GM21786 (cell line): Measurements from ENCODE around the gene DCAF5.

Experiments
- ATAC-seq: cut with Tn5 transposase; IDR thresholded peaks from one replicate; pipeline ENCODE4 v1.9.1; 2021; ENCODE audit not compliant: unreplicated experiment

The DCAF5 gene

DNA sequence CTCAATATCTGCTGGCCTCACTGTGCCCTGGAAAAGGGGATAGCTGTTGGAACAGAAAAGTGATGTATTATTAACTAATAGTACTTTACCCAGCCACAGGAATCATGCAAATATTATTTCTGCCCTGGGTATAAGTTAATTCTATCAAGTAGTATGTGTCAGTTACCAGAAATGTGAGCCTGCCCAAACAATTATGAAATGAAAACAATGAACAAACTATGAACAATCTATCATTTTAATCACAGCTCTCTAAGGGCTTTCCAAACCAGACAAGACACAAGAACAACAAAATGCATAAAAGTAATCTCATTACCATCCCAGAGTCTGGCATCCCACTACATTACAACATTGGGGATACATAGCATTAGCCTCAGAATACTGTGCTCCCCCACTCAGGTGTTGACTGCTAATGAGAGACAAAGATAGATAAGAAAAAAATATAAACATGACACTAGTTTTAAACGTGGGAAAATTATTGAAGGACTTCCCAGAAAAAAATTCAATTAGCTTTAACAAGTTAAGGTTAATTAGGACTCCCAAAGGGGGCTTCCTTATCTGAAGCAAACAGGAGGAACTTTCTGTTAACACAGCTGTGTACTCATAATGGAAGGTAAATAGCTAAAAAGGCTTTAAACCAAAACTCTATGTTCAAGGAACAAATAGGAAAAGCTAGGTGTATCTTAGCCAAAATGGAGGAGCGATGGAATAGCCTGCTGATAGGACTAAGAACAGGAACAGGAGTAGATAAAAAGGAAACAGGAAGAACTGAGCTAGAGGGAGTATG is 3.3 kb downstream of the DCAF5 start:
- no peak for ATAC-seq

- no peak for ATAC-seq
Measured at GRCh38 chr14:69142101-69142500, 10.8 kb downstream of the DCAF5 start.

- ATAC-seq, result no peak
Measured at GRCh38 chr14:69141550-69141949, 11.4 kb downstream of the DCAF5 start.

DNA sequence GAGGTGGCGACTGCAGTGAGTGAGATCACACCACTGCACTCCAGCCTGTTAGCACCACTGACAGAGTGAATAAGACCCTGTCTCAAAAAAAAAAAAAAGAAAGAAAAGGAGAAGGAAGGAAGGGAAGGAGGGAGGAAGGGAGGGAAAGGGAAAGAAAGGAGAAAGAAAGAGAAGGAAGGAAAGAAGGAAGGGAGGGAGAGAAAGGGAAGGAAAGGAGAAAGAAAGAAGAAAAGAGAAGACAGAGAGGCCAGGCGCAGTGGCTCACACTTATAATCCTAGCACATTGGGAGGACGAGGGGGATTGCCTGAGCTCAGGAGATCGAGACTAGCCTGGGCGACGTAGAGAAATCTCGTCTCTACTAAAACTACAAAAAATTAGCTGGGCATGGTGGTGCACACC is 13.2 kb downstream of the DCAF5 start:
- no peak for ATAC-seq

GRCh38 chr14:69137843-69138535 is 14.9 kb downstream of the DCAF5 start:
- ATAC-seq, result no peak

- no peak for ATAC-seq
Measured at GRCh38 chr14:69137416-69137815, 15.5 kb downstream of the DCAF5 start.

DNA sequence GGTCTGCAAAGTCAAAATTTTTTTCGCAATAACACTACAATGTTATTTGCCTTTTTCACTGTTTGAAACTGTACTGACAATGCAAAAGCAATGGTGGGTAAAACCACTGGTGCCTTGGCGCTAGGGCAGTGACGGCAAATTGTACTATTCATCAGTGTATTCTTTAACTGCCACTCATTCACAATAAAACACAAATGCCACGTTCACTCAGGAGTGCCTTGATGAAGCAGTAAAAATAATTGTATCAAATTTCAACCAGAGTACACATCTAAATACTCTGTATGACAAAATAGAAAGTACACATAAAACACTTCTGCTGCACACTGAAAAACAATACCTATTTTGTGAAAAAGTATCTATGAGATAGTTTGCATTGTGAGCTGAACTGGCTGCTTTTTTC is 17.8 kb downstream of the DCAF5 start:
- no peak for ATAC-seq

- no peak for ATAC-seq
Measured at GRCh38 chr14:69133206-69134125, 19.5 kb downstream of the DCAF5 start.

- no peak for ATAC-seq
Measured at GRCh38 chr14:69132513-69133181, 20.3 kb downstream of the DCAF5 start.

DNA sequence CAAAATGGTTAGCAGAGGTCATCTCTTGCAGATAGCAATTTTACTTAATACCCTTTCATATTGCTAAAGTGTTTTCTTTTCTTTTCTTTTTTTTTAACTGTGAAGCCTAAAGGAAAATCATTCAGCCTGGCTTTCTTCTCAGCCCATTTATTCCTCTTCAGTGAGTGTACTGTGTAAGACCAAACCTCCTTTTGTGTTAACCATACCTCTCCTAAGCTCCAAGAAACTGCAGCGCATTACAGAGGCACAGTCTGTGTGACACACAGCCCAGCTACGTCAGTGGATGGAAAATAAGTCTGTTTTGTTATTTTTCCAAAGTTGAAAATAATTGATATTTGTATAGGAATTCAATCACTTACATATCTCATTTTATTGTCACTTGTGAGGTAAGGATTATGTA is 21.7 kb downstream of the DCAF5 start:
- no peak for ATAC-seq

GRCh38 chr14:69129264-69129880 is 23.5 kb downstream of the DCAF5 start:
- peak; percentile 45 for ATAC-seq

DNA sequence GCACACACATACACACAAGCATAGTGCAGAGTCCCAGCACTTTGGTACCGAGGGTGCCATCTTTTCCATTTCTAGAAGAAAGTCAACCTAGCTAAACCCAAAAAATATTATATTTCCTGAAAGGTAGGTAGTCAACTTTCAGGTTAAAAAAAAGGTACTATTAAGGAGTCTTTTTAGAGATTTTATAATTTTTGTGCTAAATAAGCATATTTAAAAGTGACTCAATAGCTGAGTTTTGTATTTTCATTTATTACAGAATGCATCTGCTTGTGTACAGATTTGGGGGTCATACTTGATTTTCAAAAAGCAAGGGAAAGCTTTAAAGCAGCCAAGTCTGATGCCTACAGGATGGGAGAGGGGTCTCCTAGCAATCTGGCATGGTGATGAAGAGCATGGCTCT is 34.6 kb downstream of the DCAF5 start:
- no peak for ATAC-seq

- no peak for ATAC-seq
Measured at GRCh38 chr14:69117020-69117767, 35.7 kb downstream of the DCAF5 start.

DNA sequence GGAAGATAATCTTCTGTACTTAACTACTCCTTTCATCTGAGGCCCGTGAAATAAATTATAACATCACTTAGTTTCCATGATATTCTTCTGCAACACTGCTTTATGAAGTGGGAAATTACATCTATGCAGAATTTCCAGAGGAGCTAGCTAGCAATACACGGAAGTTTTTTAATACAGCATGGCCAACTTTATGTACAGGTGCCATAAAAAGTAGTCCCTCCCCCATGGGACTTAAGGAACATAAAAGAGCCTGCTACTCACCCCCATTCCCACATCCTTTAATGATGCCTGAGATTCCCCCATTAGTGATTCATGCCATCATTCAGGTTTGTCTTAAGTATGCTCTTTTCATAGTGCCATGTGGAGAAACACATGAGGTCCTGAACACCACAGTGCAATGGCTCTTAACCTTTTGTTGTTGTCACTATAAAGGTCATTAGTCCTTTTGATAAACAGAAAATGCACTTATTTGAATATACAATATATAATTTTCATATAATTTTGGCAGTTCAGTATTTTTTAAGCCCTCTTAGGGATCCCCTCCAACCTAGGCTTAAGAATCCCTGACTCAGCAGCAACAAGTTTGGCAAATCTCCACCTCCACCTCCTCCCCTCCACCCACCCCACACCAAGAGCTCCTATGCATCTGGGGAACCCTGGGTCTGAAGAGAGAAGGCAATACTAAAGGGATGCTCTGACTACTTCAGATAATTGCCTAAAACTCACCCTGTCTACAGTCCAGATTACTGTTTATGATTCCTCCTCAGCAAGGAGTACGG is 37.3 kb downstream of the DCAF5 start:
- no peak for ATAC-seq

- ATAC-seq, result no peak
Measured at GRCh38 chr14:69114763-69115162, 38.2 kb downstream of the DCAF5 start.

GRCh38 chr14:69108358-69108757 is 44.6 kb downstream of the DCAF5 start:
- ATAC-seq, result no peak

- ATAC-seq, result no peak
Measured at GRCh38 chr14:69107407-69108003, 45.4 kb downstream of the DCAF5 start.

- no peak for ATAC-seq
Measured at GRCh38 chr14:69106451-69106850, 46.5 kb downstream of the DCAF5 start.

DNA sequence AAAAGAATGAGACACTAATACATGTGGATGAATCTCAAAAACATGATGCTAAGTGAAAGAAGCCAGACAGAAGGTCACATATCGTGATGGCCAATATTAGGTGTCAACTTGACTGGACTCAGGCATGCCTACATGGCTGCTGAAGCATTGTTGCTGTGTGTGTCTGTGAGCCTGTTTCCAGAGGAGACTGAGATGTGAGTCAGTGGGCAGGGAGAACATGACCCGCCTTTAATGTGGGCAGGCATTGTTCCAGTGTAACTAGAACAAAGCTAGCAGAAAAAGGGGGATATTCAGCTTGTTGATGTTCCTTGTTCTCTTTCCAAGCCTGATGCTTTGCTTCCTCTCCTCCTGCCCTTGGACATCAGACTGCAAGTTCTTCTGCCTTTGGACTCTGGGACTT is 47.6 kb downstream of the DCAF5 start:
- ATAC-seq, result no peak
